Measurements from ENCODE around the gene VPS54.

The VPS54 gene

GRCh38 chr2:63903003-63903402 lies 116.2 kb downstream of the VPS54 start:
- Mint-ChIP-seq H3K27me3 (ENCODE audit: low read depth, poor library complexity) (no peaks in the 10 kb centered on the region), H3K4me1 (no peaks in the 10 kb centered on the region), H3K36me3 (ENCODE audit: low read depth) (peaks cover 93% of the 10 kb centered on the region), H3K27ac (no peak overlapping the region), H3K4me3 (no peak overlapping the region), H3K9me3 (peaks cover 53% of the 10 kb centered on the region)
- TF ChIP-seq, protein P1, sequence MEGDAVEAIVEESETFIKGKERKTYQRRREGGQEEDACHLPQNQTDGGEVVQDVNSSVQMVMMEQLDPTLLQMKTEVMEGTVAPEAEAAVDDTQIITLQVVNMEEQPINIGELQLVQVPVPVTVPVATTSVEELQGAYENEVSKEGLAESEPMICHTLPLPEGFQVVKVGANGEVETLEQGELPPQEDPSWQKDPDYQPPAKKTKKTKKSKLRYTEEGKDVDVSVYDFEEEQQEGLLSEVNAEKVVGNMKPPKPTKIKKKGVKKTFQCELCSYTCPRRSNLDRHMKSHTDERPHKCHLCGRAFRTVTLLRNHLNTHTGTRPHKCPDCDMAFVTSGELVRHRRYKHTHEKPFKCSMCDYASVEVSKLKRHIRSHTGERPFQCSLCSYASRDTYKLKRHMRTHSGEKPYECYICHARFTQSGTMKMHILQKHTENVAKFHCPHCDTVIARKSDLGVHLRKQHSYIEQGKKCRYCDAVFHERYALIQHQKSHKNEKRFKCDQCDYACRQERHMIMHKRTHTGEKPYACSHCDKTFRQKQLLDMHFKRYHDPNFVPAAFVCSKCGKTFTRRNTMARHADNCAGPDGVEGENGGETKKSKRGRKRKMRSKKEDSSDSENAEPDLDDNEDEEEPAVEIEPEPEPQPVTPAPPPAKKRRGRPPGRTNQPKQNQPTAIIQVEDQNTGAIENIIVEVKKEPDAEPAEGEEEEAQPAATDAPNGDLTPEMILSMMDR (IDR thresholded peaks at IDR 0.05) = no peak
- no peak for DNase-seq

GRCh38 chr2:63902149-63902548 lies 117.1 kb downstream of the VPS54 start:
- H3K4me3 Mint-ChIP-seq = no peak overlapping the region
- no peak overlapping the region for H3K27ac Mint-ChIP-seq
- no peak for DNase-seq
- H3K27me3 Mint-ChIP-seq (ENCODE audit: low read depth, poor library complexity) = no peaks in the 10 kb centered on the region
- TF ChIP-seq, protein P1 (IDR thresholded peaks at IDR 0.05) = no peak
- H3K36me3 Mint-ChIP-seq (ENCODE audit: low read depth) = peaks cover 91% of the 10 kb centered on the region
- H3K9me3 Mint-ChIP-seq = peaks cover 53% of the 10 kb centered on the region
- H3K4me1 Mint-ChIP-seq = no peaks in the 10 kb centered on the region

DNA sequence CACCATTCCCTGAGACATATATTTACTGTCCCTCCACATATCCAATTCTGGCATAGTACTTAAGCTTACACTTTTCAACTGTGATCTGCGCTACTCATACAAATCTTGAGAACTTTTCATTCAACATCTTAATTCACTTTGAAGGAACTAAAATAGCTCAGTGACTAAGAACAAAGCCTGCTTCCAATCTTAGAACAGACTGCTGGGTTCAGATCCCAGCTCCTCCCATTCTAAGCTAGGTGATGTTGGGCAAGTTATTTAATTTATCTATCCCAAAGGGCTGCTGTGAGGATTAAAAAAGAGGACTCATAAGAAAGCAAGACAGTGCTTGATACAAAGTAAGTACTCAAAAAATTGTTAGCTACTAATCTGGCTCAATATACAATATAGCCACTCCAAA lies 119.6 kb downstream of the VPS54 start:
- Mint-ChIP-seq H3K4me3 (no peak overlapping the region), H3K36me3 (ENCODE audit: low read depth) (peaks cover 87% of the 10 kb centered on the region), H3K4me1 (no peaks in the 10 kb centered on the region), H3K9me3 (peaks cover 35% of the 10 kb centered on the region), H3K27ac (no peak overlapping the region), H3K27me3 (ENCODE audit: low read depth, poor library complexity) (no peaks in the 10 kb centered on the region)
- no peak for DNase-seq
- TF ChIP-seq, protein P1 (IDR thresholded peaks at IDR 0.05) = no peak

DNA sequence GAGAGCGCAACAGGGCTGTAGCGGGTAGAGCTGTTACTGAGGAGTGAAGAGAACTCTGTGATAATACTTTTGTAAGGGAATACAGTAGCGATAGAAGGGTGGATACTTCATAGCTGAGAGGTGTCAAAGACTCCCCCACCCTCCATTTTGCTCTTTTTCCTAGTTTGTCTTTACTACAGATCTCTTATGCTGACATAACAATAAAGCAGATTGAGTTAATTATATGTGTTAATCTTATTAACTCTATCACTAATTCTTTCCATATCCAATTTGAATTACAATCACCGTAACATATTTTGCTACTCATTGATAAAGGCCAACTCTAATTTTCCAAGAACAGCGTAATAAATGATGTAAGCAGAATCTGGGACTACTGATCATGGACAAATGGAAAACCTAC lies 120.4 kb downstream of the VPS54 start:
- Mint-ChIP-seq H3K27me3 (ENCODE audit: low read depth, poor library complexity) (no peaks in the 10 kb centered on the region), H3K4me1 (no peaks in the 10 kb centered on the region), H3K27ac (no peak overlapping the region), H3K4me3 (no peak overlapping the region), H3K9me3 (peaks cover 29% of the 10 kb centered on the region), H3K36me3 (ENCODE audit: low read depth) (peaks cover 87% of the 10 kb centered on the region)
- DNase-seq = no peak
- TF ChIP-seq, protein P1 (IDR thresholded peaks at IDR 0.05) = no peak

DNA sequence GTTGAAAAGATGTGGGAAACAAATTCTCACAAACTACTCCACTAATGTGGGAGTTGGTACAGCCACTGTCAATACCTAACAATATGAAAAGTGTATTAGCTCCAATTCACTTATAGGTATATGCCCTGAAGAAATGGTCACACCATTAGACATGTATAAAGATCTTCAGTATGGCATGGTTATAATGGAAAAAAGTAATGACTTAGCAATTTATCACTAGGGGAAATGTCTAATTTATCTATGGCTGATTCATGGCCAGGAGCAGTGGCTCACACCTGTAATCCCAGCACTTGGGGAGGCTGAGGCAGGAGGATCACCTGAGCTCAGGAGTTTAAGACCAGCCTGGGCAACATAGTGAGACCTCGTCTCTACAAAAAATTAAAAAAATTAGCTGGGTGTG lies 125.1 kb downstream of the VPS54 start:
- DNase-seq = no peak
- Mint-ChIP-seq H3K4me1 (no peaks in the 10 kb centered on the region), H3K36me3 (ENCODE audit: low read depth) (peaks cover 60% of the 10 kb centered on the region), H3K27me3 (ENCODE audit: low read depth, poor library complexity) (no peaks in the 10 kb centered on the region), H3K4me3 (no peak overlapping the region), H3K9me3 (no peaks in the 10 kb centered on the region), H3K27ac (no peak overlapping the region)
- TF ChIP-seq, protein P1 (IDR thresholded peaks at IDR 0.05) = no peak

GRCh38 chr2:63893163-63893562 lies 126.1 kb downstream of the VPS54 start:
- H3K27ac Mint-ChIP-seq = peak overlapping the region; percentile 17
- no peaks in the 10 kb centered on the region for H3K9me3 Mint-ChIP-seq
- DNase-seq = no peak
- no peak overlapping the region for H3K4me3 Mint-ChIP-seq
- no peaks in the 10 kb centered on the region for H3K4me1 Mint-ChIP-seq
- H3K36me3 Mint-ChIP-seq (ENCODE audit: low read depth) = peaks cover 58% of the 10 kb centered on the region
- TF ChIP-seq, protein P1 (IDR thresholded peaks at IDR 0.05) = no peak
- no peaks in the 10 kb centered on the region for H3K27me3 Mint-ChIP-seq (ENCODE audit: low read depth, poor library complexity)

Measured in nephron progenitor cell (in vitro differentiated cells).